Measurements from ENCODE around the gene ZNF593OS. TPM values are rescaled to one million over a fixed set of nuclear protein-coding genes. Genes with fewer than 3 reads are reported as not detected.

The ZNF593OS gene
- total RNA-seq, 1 experiment from 2014 or later = not detected

DNA sequence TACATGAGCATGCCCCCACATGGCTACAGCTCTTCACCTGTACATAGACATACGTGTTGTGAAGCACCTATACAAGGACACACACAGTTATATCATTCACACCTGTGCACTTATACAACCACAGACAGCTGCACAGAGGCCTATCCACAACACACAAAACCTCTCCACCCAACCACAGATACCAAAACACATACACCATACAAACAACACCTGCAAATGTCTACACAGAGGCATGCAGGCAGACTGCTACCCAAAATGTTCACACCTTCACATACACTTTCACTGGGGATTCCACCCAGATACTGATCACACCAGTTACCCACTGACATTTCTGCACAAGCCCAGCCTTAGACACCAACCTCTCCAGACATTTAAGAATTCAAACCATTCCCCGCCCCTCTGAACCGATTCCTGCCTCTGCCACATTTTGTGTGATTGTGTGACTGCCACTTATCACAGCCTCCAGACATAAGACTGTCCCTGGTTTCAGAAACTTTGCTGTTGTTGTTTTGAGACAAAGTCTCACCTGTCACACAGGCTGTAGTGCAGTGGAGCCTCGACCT lies 4.8 kb downstream of the ZNF593OS start:
- intact Hi-C loops (cut with micrococcal nuclease) = loop anchor here (5.0 kb wide), 3 partner anchors 129 to 226 kb away; no protein-coding TSS in a partner anchor
- Histone ChIP-seq H3K36me3 (ENCODE audit: control insufficient read depth in 1 of 2, insufficient read depth in 2 of 2, low read length in 2 of 2) (no peaks in the 10 kb centered on the region; a peak in 1 of 4 replicates), H3K27me3 (ENCODE audit: insufficient read depth, low read length) (no peaks in the 10 kb centered on the region), H3K4me3 (replicated peaks in 1 of 2; ENCODE audit: low read depth in 1 of 2, low read length in 2 of 2) (no peak overlapping the region), H3K79me2 (ENCODE audit: insufficient read depth, low read length) (peaks cover 20% of the 10 kb centered on the region), H2AFZ (ENCODE audit: low read depth, low read length, poor library complexity, severe bottlenecking) (no peak overlapping the region), H3K9me2 (ENCODE audit: insufficient read depth) (no peaks in the 10 kb centered on the region), H3K4me2 (ENCODE audit: low read length) (no peak overlapping the region), H3K9ac (ENCODE audit: low read length) (no peak overlapping the region), H3K4me1 (ENCODE audit: control insufficient read depth in 1 of 2, insufficient read depth in 2 of 2, low read length in 2 of 2) (peaks cover 10 to 42% of the 10 kb centered on the region in 2 experiments), H3K9me3 (ENCODE audit: control insufficient read depth in 1 of 2, insufficient read depth in 1 of 2, low read depth in 1 of 2, low read length in 2 of 2) (no peaks in the 10 kb centered on the region), H3K27ac (ENCODE audit: low read depth, low read length) (no peak overlapping the region), H4K20me1 (ENCODE audit: insufficient read depth) (no peaks in the 10 kb centered on the region)
- ChIA-PET POLR2A (no interaction called here), RAD21 (ENCODE audit: low non-redundant PET in 1 of 2, low total read pairs in 2 of 2, uncharacterized antibody in 2 of 2, unreplicated experiment in 2 of 2) (no interaction called here), CTCF (no interaction called here)
- DNase-seq (ENCODE audit: low read depth, low spot score) (no peak), ATAC-seq (no peak)
- TF ChIP-seq JUND (IDR thresholded peaks at IDR 0.05) (no peak), YY1 (IDR thresholded peaks at IDR 0.05; ENCODE audit: extremely low read depth, insufficient replicate concordance, low read depth, low read length) (no peak), SP1 (IDR thresholded peaks at IDR 0.05; ENCODE audit: low read depth) (no peak), EZH2 (IDR thresholded peaks at IDR 0.05) (no peak), POLR2A (IDR thresholded peaks at IDR 0.05; ENCODE audit: borderline replicate concordance, extremely low read depth, insufficient read depth, insufficient read length) (no peak), SIN3A (IDR thresholded peaks at IDR 0.05; ENCODE audit: low read depth) (no peak), ELF1 (IDR thresholded peaks at IDR 0.05; ENCODE audit: borderline replicate concordance, low read depth) (no peak), RAD21 (IDR thresholded peaks at IDR 0.05; ENCODE audit: low read depth) (no peak), FOSL1 (IDR thresholded peaks at IDR 0.05; ENCODE audit: low read depth) (no peak), ZFX (IDR thresholded peaks at IDR 0.05) (no peak), CBX3 (IDR thresholded peaks at IDR 0.05; ENCODE audit: low read depth) (no peak), ZNF274 (IDR thresholded peaks at IDR 0.05; ENCODE audit: low read depth, low read length) (no peak), CEBPB (IDR thresholded peaks at IDR 0.05; ENCODE audit: low read depth) (no peak)
- TF ChIP-seq, protein P1, sequence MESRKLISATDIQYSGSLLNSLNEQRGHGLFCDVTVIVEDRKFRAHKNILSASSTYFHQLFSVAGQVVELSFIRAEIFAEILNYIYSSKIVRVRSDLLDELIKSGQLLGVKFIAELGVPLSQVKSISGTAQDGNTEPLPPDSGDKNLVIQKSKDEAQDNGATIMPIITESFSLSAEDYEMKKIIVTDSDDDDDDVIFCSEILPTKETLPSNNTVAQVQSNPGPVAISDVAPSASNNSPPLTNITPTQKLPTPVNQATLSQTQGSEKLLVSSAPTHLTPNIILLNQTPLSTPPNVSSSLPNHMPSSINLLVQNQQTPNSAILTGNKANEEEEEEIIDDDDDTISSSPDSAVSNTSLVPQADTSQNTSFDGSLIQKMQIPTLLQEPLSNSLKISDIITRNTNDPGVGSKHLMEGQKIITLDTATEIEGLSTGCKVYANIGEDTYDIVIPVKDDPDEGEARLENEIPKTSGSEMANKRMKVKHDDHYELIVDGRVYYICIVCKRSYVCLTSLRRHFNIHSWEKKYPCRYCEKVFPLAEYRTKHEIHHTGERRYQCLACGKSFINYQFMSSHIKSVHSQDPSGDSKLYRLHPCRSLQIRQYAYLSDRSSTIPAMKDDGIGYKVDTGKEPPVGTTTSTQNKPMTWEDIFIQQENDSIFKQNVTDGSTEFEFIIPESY (IDR thresholded peaks at IDR 0.05; ENCODE audit: extremely low read depth, insufficient replicate concordance, low read length) = no peak
- TF ChIP-seq, protein P2, sequence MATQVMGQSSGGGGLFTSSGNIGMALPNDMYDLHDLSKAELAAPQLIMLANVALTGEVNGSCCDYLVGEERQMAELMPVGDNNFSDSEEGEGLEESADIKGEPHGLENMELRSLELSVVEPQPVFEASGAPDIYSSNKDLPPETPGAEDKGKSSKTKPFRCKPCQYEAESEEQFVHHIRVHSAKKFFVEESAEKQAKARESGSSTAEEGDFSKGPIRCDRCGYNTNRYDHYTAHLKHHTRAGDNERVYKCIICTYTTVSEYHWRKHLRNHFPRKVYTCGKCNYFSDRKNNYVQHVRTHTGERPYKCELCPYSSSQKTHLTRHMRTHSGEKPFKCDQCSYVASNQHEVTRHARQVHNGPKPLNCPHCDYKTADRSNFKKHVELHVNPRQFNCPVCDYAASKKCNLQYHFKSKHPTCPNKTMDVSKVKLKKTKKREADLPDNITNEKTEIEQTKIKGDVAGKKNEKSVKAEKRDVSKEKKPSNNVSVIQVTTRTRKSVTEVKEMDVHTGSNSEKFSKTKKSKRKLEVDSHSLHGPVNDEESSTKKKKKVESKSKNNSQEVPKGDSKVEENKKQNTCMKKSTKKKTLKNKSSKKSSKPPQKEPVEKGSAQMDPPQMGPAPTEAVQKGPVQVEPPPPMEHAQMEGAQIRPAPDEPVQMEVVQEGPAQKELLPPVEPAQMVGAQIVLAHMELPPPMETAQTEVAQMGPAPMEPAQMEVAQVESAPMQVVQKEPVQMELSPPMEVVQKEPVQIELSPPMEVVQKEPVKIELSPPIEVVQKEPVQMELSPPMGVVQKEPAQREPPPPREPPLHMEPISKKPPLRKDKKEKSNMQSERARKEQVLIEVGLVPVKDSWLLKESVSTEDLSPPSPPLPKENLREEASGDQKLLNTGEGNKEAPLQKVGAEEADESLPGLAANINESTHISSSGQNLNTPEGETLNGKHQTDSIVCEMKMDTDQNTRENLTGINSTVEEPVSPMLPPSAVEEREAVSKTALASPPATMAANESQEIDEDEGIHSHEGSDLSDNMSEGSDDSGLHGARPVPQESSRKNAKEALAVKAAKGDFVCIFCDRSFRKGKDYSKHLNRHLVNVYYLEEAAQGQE (IDR thresholded peaks at IDR 0.05; ENCODE audit: low read depth) = no peak
- TF ChIP-seq, protein P3, sequence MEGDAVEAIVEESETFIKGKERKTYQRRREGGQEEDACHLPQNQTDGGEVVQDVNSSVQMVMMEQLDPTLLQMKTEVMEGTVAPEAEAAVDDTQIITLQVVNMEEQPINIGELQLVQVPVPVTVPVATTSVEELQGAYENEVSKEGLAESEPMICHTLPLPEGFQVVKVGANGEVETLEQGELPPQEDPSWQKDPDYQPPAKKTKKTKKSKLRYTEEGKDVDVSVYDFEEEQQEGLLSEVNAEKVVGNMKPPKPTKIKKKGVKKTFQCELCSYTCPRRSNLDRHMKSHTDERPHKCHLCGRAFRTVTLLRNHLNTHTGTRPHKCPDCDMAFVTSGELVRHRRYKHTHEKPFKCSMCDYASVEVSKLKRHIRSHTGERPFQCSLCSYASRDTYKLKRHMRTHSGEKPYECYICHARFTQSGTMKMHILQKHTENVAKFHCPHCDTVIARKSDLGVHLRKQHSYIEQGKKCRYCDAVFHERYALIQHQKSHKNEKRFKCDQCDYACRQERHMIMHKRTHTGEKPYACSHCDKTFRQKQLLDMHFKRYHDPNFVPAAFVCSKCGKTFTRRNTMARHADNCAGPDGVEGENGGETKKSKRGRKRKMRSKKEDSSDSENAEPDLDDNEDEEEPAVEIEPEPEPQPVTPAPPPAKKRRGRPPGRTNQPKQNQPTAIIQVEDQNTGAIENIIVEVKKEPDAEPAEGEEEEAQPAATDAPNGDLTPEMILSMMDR (IDR thresholded peaks at IDR 0.05 in 2 of 3, conservative IDR thresholded peaks at IDR 0.05 in 1 of 3; ENCODE audit: borderline replicate concordance in 1 of 3, insufficient read depth in 1 of 3, low read depth in 2 of 3, low read length in 2 of 3) = no peak
- TF ChIP-seq, protein P4, sequence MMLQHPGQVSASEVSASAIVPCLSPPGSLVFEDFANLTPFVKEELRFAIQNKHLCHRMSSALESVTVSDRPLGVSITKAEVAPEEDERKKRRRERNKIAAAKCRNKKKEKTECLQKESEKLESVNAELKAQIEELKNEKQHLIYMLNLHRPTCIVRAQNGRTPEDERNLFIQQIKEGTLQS (IDR thresholded peaks at IDR 0.05) = no peak
- TF ChIP-seq, protein P5, sequence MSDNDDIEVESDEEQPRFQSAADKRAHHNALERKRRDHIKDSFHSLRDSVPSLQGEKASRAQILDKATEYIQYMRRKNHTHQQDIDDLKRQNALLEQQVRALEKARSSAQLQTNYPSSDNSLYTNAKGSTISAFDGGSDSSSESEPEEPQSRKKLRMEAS (IDR thresholded peaks at IDR 0.05) = no peak
- BruUV-seq (replicated peaks) = no TSS peak
